Stimulated activated CD8-positive, alpha-beta memory T cell treated with anti-CD3 and anti-CD28 coated beads, Interleukin-7, amount 100 ng/mL, for 4 hours (primary cell): ENCODE results near the gene HP1BP3.

ENCODE experiments used
- DNase-seq, 2 donors: peaks; one replicate each; pipeline ENCODE4 v3.0.0-alpha.2; 2020; ENCODE audit warnings: low read depth in 2 of 2

HP1BP3 gene

GRCh38 chr1:20770314-20771087 is 16.6 kb downstream of the HP1BP3 start:
- no peak for DNase-seq

- no peak for DNase-seq
Measured at GRCh38 chr1:20767271-20767670, 19.8 kb downstream of the HP1BP3 start.

- no peak for DNase-seq
Measured at GRCh38 chr1:20763417-20763816, 23.7 kb downstream of the HP1BP3 start.

- DNase-seq = no peak
Measured at GRCh38 chr1:20760322-20760721, 26.8 kb downstream of the HP1BP3 start.

GRCh38 chr1:20753589-20753988 is 33.5 kb downstream of the HP1BP3 start:
- DNase-seq = no peak

- DNase-seq = no peak
Measured at GRCh38 chr1:20751462-20751990, 35.6 kb downstream of the HP1BP3 start.

- no peak for DNase-seq
Measured at GRCh38 chr1:20742671-20743070, 44.4 kb downstream of the HP1BP3 start.

DNA sequence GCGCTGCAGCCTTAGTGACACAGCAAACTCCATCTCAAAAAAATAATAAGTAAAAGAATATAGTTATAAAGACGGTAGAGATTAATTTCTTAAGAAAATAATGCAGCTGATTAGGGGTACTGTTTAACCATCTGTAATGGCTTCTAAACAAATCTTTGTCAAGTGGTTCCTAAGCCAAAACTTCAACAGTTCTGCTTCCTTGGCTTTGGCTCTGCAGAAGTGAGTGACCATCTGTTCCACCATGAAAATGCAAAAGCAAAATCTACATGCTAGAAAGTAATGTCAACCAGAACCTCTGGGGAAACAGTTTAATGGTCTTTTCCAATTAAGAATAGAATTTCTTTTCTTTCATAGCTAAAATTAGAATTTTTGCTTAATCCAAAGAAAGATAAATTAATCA is 46.3 kb downstream of the HP1BP3 start:
- DNase-seq = no peak

- DNase-seq = no peak
Measured at GRCh38 chr1:20739225-20739624, 47.9 kb downstream of the HP1BP3 start.

- no peak for DNase-seq
Measured at GRCh38 chr1:20735581-20736111, 51.5 kb downstream of the HP1BP3 start.

DNA sequence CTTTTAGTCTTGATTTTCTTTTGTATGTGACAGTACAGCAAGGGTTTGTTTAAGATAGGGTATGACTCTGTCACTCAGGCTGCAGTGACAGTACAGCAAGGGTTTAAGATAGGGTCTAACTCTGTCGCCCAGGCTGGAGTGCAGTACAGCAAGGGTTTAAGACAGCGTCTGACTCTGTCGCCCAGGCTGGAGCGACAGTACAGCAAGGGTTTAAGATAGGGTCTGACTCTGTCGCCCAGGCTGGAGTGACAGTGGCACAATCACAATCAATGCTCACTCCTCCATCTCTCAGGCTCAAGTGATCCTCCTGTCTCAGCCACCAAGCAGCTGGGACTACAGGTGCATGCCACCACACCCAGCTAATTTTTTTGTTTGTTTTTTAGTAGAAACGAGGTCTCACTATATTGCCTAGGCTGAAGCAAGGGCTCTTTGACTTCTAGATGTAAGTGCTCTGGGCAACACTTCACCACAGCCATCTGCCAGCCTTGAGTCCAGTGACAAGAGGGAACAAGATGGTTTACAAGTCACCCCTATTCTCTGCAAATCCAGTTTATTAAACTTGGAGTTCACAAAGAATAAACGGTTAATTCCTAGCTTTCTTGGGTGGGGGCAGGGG is 53.6 kb downstream of the HP1BP3 start:
- DNase-seq = no peak

- DNase-seq = peak; percentile 67 to 77
Measured at GRCh38 chr1:20732588-20733359, 54.3 kb downstream of the HP1BP3 start, which contains the start of gene SH2D5. Gene SH2D5 (minus strand): TSS chr1:20732703. CDS start chr1:20728044, 4,659 bp downstream.

DNA sequence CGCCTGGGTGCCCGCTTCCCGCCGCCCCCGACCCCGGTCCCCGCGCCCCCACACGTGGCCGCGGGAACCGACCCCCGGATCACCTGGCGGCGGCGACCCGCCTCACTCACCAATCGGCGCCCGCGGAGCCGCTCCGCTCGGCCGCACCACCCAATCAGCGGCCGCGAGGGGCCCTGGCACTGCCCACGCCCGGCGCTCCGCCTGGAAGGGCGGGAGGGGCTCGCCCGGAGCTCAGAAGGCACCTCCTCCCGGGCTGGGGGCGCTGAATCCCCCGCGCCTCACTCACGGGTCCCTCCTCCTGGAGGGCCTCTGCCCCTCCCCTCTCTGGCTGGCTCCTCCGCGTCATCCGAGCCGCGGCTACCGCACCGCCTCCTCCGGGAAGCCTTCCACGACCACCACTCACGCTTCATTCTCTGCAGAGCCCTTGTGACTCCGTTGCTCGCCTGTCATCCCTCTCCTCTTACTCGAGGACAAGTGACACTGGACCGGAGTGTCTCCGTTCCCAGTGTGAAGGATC is 55.0 kb downstream of the HP1BP3 start:
- DNase-seq = peak; percentile 42 to 71

GRCh38 chr1:20731057-20731991 is 55.8 kb downstream of the HP1BP3 start:
- peak in 1 of 2 donors; percentile 12 for DNase-seq

GRCh38 chr1:20730690-20731056 is 56.4 kb downstream of the HP1BP3 start:
- no peak for DNase-seq

DNA sequence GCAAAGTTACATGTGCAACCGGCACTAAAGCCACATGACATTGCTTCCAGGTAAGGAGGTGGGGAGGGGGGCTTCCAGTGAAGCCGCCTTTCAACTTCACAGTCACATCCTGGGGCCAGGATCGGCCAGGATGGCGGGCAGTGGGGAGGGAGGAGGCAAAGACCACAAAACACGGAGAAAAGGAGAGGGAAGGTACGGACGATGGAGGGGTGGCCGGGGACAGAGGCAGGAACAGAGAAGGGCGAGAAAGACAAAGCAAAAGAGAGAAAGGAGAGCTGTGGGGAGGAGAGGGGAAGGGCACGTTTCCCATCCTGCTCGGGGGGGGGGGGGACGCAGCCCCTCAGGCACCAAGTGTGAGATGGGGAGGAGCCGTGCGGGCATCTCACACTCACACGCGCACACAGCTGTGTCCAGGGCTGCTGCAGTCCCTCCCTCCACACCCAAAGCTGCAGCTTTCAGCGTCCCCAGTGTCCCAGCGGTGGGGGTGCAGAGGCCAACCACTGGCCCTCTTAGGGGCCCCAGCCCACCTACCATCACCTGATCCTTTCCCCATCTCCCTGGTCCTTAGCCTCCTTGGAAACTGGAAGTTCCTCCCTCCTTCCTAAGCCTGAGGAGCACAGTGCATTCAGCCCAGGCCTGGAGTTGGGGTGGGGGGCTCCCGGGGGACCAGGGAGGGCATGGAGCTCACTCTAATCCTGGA is 57.0 kb downstream of the HP1BP3 start:
- DNase-seq = no peak

- DNase-seq = no peak
Measured at GRCh38 chr1:20729155-20729931, 57.8 kb downstream of the HP1BP3 start.

DNA sequence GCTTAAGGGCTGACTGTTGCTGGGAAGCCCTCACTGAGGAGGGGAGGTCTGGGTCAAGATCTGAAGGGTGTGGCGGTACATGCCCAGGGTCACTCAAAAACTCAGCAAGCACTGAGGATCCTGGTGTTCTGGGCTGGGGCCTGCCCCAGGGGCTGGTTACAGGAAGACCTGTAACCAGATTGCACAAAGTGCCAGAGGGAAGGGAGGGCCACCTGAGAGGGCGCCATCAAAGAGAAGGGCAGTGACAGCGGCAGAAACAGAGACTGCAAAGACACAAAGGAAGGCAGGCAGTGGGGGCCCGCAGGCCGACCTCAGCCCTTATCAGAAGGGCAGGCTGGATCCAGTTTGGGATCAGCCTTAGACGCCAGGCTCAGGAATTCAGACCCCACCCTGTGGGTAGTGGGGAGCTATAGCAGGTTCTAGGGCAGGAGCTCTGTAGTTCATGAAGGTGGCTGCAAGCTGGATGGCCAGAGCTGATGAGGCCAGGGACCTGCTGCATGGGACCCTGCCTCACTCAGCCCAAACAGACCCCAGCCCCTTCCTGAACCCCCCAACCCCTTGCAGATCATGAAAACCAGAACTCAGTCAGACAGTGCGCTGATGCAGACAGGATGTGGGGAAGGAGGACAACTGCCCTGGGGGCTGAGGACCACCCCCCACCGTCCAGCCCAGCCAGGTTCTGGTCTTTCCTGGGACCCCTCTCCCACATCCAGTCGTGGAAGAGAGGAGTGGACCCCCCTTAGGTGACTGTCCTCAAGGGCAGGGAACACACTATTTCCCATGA is 58.5 kb downstream of the HP1BP3 start:
- no peak for DNase-seq
